Measurements from ENCODE around the gene DNAH2. TPM values are rescaled to one million over a fixed set of nuclear protein-coding genes. Genes with fewer than 3 reads are reported as not detected.

The DNAH2 gene
- total and polyA plus RNA-seq, 9 of the 15 experiments (the other 6 are each of a cell fraction or from before 2014, with no cell fraction given), result 0.03 TPM; not detected in 8

- peak within 1 kb of the TSS; percentile 88 to 94 for H3K9ac ChIP-seq (ENCODE audit: insufficient read depth in 1 of 2, low read depth in 2 of 2, low read length in 2 of 2)
- H2AFZ ChIP-seq (ENCODE audit: low read depth, low read length), result peak within 1 kb of the TSS; percentile 99
- in situ Hi-C loops (cut with MboI), result no loop called here
- H3K4me3 ChIP-seq, result peak within 1 kb of the TSS; percentile 65
- no peaks in the 10 kb centered on the region for H4K20me1 ChIP-seq (replicated peaks; ENCODE audit: control insufficient read depth, insufficient read depth, low read length)
- WGBS (ENCODE audit: insufficient coverage, low coverage, missing lambda C conversion rate), result 1% methylated on average over 40 of the region's 64 CpGs
- no peaks in the 10 kb centered on the region for H3K9me3 ChIP-seq (replicated peaks; ENCODE audit: control insufficient read depth, insufficient read depth, low read depth, low read length)
- H3K27ac ChIP-seq (ENCODE audit: extremely low read depth, low read depth, low read length), result peak within 1 kb of the TSS; percentile 94
- peaks cover 11 to 48% of the 10 kb centered on the region in 2 experiments; a peak in 4 of 5 replicates for H3K4me1 ChIP-seq (replicated peaks in 1 of 2; ENCODE audit: control insufficient read depth in 2 of 2, insufficient read depth in 2 of 2, low read length in 2 of 2)
- no peaks in the 10 kb centered on the region for H3K9me1 ChIP-seq (ENCODE audit: control insufficient read depth, insufficient read depth, low read length)
- H3K27me3 ChIP-seq (ENCODE audit: control insufficient read depth in 2 of 2, insufficient read depth in 2 of 2, low read length in 2 of 2), result no peaks in the 10 kb centered on the region
- TSS peak; percentile 94 for BruUV-seq (replicated peaks)
- DNase-seq (ENCODE audit: extremely low read depth in 1 of 4, low spot score in 3 of 4) (peak; percentile 78 to 95 (median 84)), FAIRE-seq (peak; percentile 99), ATAC-seq (peak; percentile 93)
- H3K79me2 ChIP-seq (ENCODE audit: control insufficient read depth, insufficient read depth, low read length), result peaks cover 12% of the 10 kb centered on the region
- CTCF ChIA-PET (ENCODE audit: low intra/inter-chr PET ratio), result interaction anchor here (0.6 to 1.3 kb wide), 2 partner anchors 92 to 114 kb away, joined by 6 read pairs; no protein-coding TSS in a partner anchor
- H3K4me2 ChIP-seq (ENCODE audit: insufficient read depth, low read length), result peak within 1 kb of the TSS; percentile 93
- POLR2A ChIA-PET, result interaction anchor here (0.6 to 2.3 kb wide), 17 partner anchors 9 to 205 kb away, joined by 3 to 14 read pairs (median 4); no protein-coding TSS in a partner anchor
- intact Hi-C loops (cut with micrococcal nuclease), result loop anchor here (1.0 to 10.0 kb wide), 5 partner anchors 19 to 112 kb away; partner anchors contain the start of gene KDM6B
- H3K36me3 ChIP-seq (ENCODE audit: control insufficient read depth, insufficient read depth, low read length), result peaks cover 28% of the 10 kb centered on the region; the same call in 2 of the 3 replicates
- no peak for TF ChIP-seq ZNF140 (CRISPR knock-in tag; IDR thresholded peaks at IDR 0.05)
- TF ChIP-seq NFIC (IDR thresholded peaks at IDR 0.05), result no peak
- no peak for TF ChIP-seq RBM34 (IDR thresholded peaks at IDR 0.05; ENCODE audit: borderline replicate concordance, insufficient read depth, low read length)
- TF ChIP-seq TRIM28 (IDR thresholded peaks at IDR 0.05), result no peak
- TF ChIP-seq E2F8 (IDR thresholded peaks at IDR 0.05; ENCODE audit: low read depth, partially characterized antibody), result no peak
- TF ChIP-seq ZNF436 (CRISPR knock-in tag; IDR thresholded peaks at IDR 0.05), result no peak
- TF ChIP-seq NR2C2 (CRISPR knock-in tag; IDR thresholded peaks at IDR 0.05), result no peak
- TF ChIP-seq NR2C2 (tag; IDR thresholded peaks at IDR 0.05), result peak; percentile 77
- TF ChIP-seq ZNF609 (CRISPR knock-in tag; IDR thresholded peaks at IDR 0.05; ENCODE audit: borderline replicate concordance), result no peak
- TF ChIP-seq MAX (CRISPR knock-in tag; IDR thresholded peaks at IDR 0.05), result 0 out of 2 replicates have a peak, but pooled peaks have one; percentile 36
- no peak for TF ChIP-seq ZFP30 (CRISPR knock-in tag; IDR thresholded peaks at IDR 0.05; ENCODE audit: borderline replicate concordance)
- 0 out of 2 replicates have a peak, but pooled peaks have one; percentile 33 for TF ChIP-seq MTA1 (IDR thresholded peaks at IDR 0.05; ENCODE audit: borderline replicate concordance)
Observed at GRCh38 chr17:7856811-7857712, 139.5 kb downstream of the DNAH2 start, which contains the start of gene NAA38. TSS of gene NAA38 (minus strand) at chr17:7857559. CDS start at chr17:7857463, 96 bp downstream.

All from K562 (cell line).